Stimulated activated CD4-positive, alpha-beta T cell treated with anti-CD3 and anti-CD28 coated beads, Interleukin-1b, Interleukin-23, amount 100 ng/mL, for 4 hours (primary cell): Measurements from ENCODE around the gene SRXN1.
"Not testable (repeated sequence)": the region's sequence is repeated elsewhere in the genome, so short reads cannot be mapped to it uniquely, and the experiment has no call there.

Source experiments
- DNase-seq, 2 donors: peaks; one replicate each; pipeline ENCODE4 v3.0.0-alpha.2; 2020; ENCODE audit warnings: low read depth in 2 of 2

SRXN1 gene

GRCh38 chr20:653110-653589, at the start of gene SRXN1:
SRXN1 (minus strand) TSS chr20:653200; CDS start chr20:653185, 15 bp downstream.
- peak; percentile 71 to 86 for DNase-seq

GRCh38 chr20:701401-702129, 48.6 kb upstream of the SRXN1 start:
- DNase-seq = no peak

- DNase-seq = no peak
Measured at GRCh38 chr20:699811-700338, 46.9 kb upstream of the SRXN1 start.

GRCh38 chr20:699342-699741, 46.3 kb upstream of the SRXN1 start:
- no peak for DNase-seq

- DNase-seq = no peak
Measured at GRCh38 chr20:698276-698675, 45.3 kb upstream of the SRXN1 start.

GRCh38 chr20:697826-698225, 44.8 kb upstream of the SRXN1 start:
- no peak for DNase-seq

GRCh38 chr20:695165-695866, 42.3 kb upstream of the SRXN1 start:
- DNase-seq = no peak

- no peak for DNase-seq
Measured at GRCh38 chr20:694496-694895, 41.5 kb upstream of the SRXN1 start.

- DNase-seq = not testable (repeated sequence)
Measured at GRCh38 chr20:693786-694185, 40.8 kb upstream of the SRXN1 start.

- DNase-seq = no peak
Measured at GRCh38 chr20:692044-692443, 39.0 kb upstream of the SRXN1 start.

- DNase-seq = no peak
Measured at GRCh38 chr20:689947-690346, 36.9 kb upstream of the SRXN1 start.

- DNase-seq = no peak
Measured at GRCh38 chr20:689348-689747, 36.3 kb upstream of the SRXN1 start.

- no peak for DNase-seq
Measured at GRCh38 chr20:688809-689212, 35.8 kb upstream of the SRXN1 start.

GRCh38 chr20:687468-688203, 34.6 kb upstream of the SRXN1 start:
- DNase-seq = no peak

- no peak for DNase-seq
Measured at GRCh38 chr20:684676-685319, 31.8 kb upstream of the SRXN1 start.

- DNase-seq = no peak
Measured at GRCh38 chr20:682123-682522, 29.1 kb upstream of the SRXN1 start.

GRCh38 chr20:680638-681187, 27.7 kb upstream of the SRXN1 start:
- DNase-seq = no peak

- no peak for DNase-seq
Measured at GRCh38 chr20:677957-678356, 25.0 kb upstream of the SRXN1 start.

- no peak for DNase-seq
Measured at GRCh38 chr20:676967-677366, 24.0 kb upstream of the SRXN1 start.

- no peak for DNase-seq
Measured at GRCh38 chr20:676315-676937, 23.4 kb upstream of the SRXN1 start.
